ENCODE measurements around the gene ASB7.

DNA sequence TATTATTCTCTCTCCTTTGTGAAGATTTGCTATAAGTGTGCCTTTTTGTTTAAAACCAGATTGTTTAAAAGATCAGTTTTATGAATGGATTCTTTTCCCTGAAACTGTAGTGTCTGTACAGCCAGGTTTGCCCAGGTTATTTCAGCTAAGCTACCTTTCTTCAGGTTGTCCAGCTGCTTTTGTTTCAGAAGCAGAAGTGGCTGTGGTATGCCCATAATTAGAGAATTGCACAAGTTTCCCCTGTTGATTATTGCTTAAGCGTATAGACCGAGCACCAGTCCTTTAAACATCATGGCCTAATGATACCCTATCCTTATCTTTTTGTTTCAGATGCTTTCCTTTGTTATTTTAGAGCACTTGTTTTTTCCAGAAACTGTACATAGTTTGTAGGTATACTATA, 10.2 kb downstream of the ASB7 start:
- TF ChIP-seq, protein P1, sequence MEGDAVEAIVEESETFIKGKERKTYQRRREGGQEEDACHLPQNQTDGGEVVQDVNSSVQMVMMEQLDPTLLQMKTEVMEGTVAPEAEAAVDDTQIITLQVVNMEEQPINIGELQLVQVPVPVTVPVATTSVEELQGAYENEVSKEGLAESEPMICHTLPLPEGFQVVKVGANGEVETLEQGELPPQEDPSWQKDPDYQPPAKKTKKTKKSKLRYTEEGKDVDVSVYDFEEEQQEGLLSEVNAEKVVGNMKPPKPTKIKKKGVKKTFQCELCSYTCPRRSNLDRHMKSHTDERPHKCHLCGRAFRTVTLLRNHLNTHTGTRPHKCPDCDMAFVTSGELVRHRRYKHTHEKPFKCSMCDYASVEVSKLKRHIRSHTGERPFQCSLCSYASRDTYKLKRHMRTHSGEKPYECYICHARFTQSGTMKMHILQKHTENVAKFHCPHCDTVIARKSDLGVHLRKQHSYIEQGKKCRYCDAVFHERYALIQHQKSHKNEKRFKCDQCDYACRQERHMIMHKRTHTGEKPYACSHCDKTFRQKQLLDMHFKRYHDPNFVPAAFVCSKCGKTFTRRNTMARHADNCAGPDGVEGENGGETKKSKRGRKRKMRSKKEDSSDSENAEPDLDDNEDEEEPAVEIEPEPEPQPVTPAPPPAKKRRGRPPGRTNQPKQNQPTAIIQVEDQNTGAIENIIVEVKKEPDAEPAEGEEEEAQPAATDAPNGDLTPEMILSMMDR (IDR thresholded peaks at IDR 0.05; ENCODE audit: poor library complexity), result no peak
- TF ChIP-seq EZH2 (IDR thresholded peaks at IDR 0.05; ENCODE audit: borderline replicate concordance), result no peak
- no peak for TF ChIP-seq EZH2phosphoT487 (IDR thresholded peaks at IDR 0.05; ENCODE audit: low read depth, severe bottlenecking, unreplicated experiment)

All from hepatocyte (in vitro differentiated cells).